HEK293 (cell line): Measurements from ENCODE around the gene TCEA2.
A peak's percentile ranks its signal among the peaks of the same experiment; 100 is the strongest.

Experiments used
- AEBP2 ChIP-seq: fragments of 450-650 bp; formaldehyde crosslinking; IDR thresholded peaks from 2 replicates; pipeline ENCODE4 v1.5.1; 2016; ENCODE audit warnings: missing biosample characterization, missing genetic modification characterization, borderline replicate concordance
- EGR2 ChIP-seq: fragments of 450-650 bp; formaldehyde crosslinking; IDR thresholded peaks from 2 replicates; pipeline ENCODE4 v1.5.1; 2016; ENCODE audit warnings: low read depth, missing biosample characterization, missing genetic modification characterization
- GLIS1 ChIP-seq: fragments of 450-650 bp; formaldehyde crosslinking; IDR thresholded peaks from 2 replicates; pipeline ENCODE4 v1.5.1; 2016; ENCODE audit warnings: missing biosample characterization, missing genetic modification characterization
- OSR2 ChIP-seq: fragments of 450-650 bp; formaldehyde crosslinking; IDR thresholded peaks from 2 replicates; pipeline ENCODE4 v1.5.1; 2016; ENCODE audit warnings: missing biosample characterization, missing genetic modification characterization
- PATZ1 ChIP-seq: fragments of 450-650 bp; formaldehyde crosslinking; IDR thresholded peaks from 2 replicates; pipeline ENCODE4 v1.5.1; 2016; ENCODE audit warnings: missing biosample characterization, missing genetic modification characterization
- REST ChIP-seq: fragments of 450-650 bp; formaldehyde crosslinking; IDR thresholded peaks from 2 replicates; pipeline ENCODE4 v1.5.1; 2016; ENCODE audit warnings: missing biosample characterization, missing genetic modification characterization
- ZBTB20 ChIP-seq: fragments of 450-650 bp; formaldehyde crosslinking; IDR thresholded peaks from 2 replicates; pipeline ENCODE4 v1.5.1; 2016; ENCODE audit warnings: missing biosample characterization, missing genetic modification characterization
- ZFHX2 ChIP-seq: fragments of 450-650 bp; formaldehyde crosslinking; conservative IDR thresholded peaks from 2 replicates; pipeline ENCODE4 v1.5.1; 2016; ENCODE audit warnings: missing biosample characterization, missing genetic modification characterization
- ZFP41 ChIP-seq: fragments of 450-650 bp; formaldehyde crosslinking; IDR thresholded peaks from 2 replicates; pipeline ENCODE4 v1.5.1; 2016; ENCODE audit warnings: missing biosample characterization, missing genetic modification characterization, borderline replicate concordance
- ZNF10 ChIP-seq: fragments of 450-650 bp; formaldehyde crosslinking; IDR thresholded peaks from 2 replicates; pipeline ENCODE4 v1.5.1; 2017; ENCODE audit warnings: missing biosample characterization, missing genetic modification characterization
- ZNF133 ChIP-seq: fragments of 450-650 bp; formaldehyde crosslinking; IDR thresholded peaks from 2 replicates; pipeline ENCODE4 v1.5.1; 2016; ENCODE audit warnings: missing biosample characterization, missing genetic modification characterization
- ZNF221 ChIP-seq: fragments of 450-650 bp; formaldehyde crosslinking; IDR thresholded peaks from 2 replicates; pipeline ENCODE4 v1.5.1; 2017; ENCODE audit warnings: missing biosample characterization, missing genetic modification characterization, borderline replicate concordance
- ZNF26 ChIP-seq: fragments of 450-650 bp; formaldehyde crosslinking; IDR thresholded peaks from 2 replicates; pipeline ENCODE4 v1.5.1; 2016; ENCODE audit warnings: missing biosample characterization, missing genetic modification characterization
- ZNF362 ChIP-seq: fragments of 450-650 bp; formaldehyde crosslinking; IDR thresholded peaks from 2 replicates; pipeline ENCODE4 v1.5.1; 2016; ENCODE audit warnings: missing biosample characterization, missing genetic modification characterization
- ZNF391 ChIP-seq: fragments of 450-650 bp; formaldehyde crosslinking; IDR thresholded peaks from 2 replicates; pipeline ENCODE4 v1.5.1; 2016; ENCODE audit warnings: low read depth, missing biosample characterization, missing genetic modification characterization, borderline replicate concordance
- ZNF404 ChIP-seq: fragments of 450-650 bp; formaldehyde crosslinking; IDR thresholded peaks from 2 replicates; pipeline ENCODE4 v1.5.1; 2017; ENCODE audit warnings: missing biosample characterization, missing genetic modification characterization
- ZNF530 ChIP-seq: fragments of 450-650 bp; formaldehyde crosslinking; IDR thresholded peaks from 2 replicates; pipeline ENCODE4 v1.5.1; 2016; ENCODE audit warnings: low read depth, missing biosample characterization, missing genetic modification characterization
- ZNF571 ChIP-seq: fragments of 450-650 bp; formaldehyde crosslinking; IDR thresholded peaks from 2 replicates; pipeline ENCODE4 v1.5.0; 2017; ENCODE audit warnings: missing biosample characterization, missing genetic modification characterization
- ZNF792 ChIP-seq: fragments of 450-650 bp; formaldehyde crosslinking; IDR thresholded peaks from 2 replicates; pipeline ENCODE4 v1.5.1; 2016; ENCODE audit warnings: missing biosample characterization, missing genetic modification characterization
- ZNF830 ChIP-seq: fragments of 450-650 bp; IDR thresholded peaks from 2 replicates; pipeline ENCODE4 v1.5.0; 2018; ENCODE audit warnings: missing biosample characterization, missing genetic modification characterization, low read depth, mild to moderate bottlenecking, moderate library complexity
- ZSCAN5A ChIP-seq: fragments of 450-650 bp; formaldehyde crosslinking; IDR thresholded peaks from 2 replicates; pipeline ENCODE4 v1.5.1; 2016; ENCODE audit warnings: missing biosample characterization, missing genetic modification characterization
- TF ChIP-seq, protein P1 (sequence below): fragments of 450-650 bp; formaldehyde crosslinking; IDR thresholded peaks from 2 replicates; pipeline ENCODE4 v1.5.1; 2017; ENCODE audit warnings: missing biosample characterization, missing genetic modification characterization
- TF ChIP-seq, protein P2 (sequence below): fragments of 450-650 bp; formaldehyde crosslinking; IDR thresholded peaks from 2 replicates; pipeline ENCODE4 v1.5.1; 2016; ENCODE audit warnings: missing biosample characterization, missing genetic modification characterization

Gene TCEA2

GRCh38 chr20:64057628-64058498, 5.1 kb upstream of the TCEA2 start (continued):
- TF ChIP-seq ZNF404 (tag by site-specific recombination) (no peak), ZNF26 (tag by site-specific recombination) (no peak), ZNF221 (tag by site-specific recombination) (no peak), PATZ1 (tag by site-specific recombination) (peak; percentile 86), ZNF571 (tag by site-specific recombination) (no peak), ZNF133 (tag by site-specific recombination) (no peak), ZNF391 (tag by site-specific recombination) (no peak), OSR2 (tag by site-specific recombination) (no peak; the same call in 1 of the 2 replicates), ZNF362 (tag by site-specific recombination) (no peak), ZFHX2 (peak; percentile 78), AEBP2 (tag by site-specific recombination) (no peak), ZFP41 (tag by site-specific recombination) (no peak), ZSCAN5A (tag by site-specific recombination) (no peak), ZNF792 (tag by site-specific recombination) (no peak), ZNF10 (peak; percentile 92), REST (no peak), GLIS1 (tag by site-specific recombination) (peak; percentile 99), EGR2 (peak; percentile 75), ZNF530 (tag by site-specific recombination) (no peak), ZNF830 (tag by site-specific recombination) (no peak), ZBTB20 (tag by site-specific recombination) (no peak; the same call in 1 of the 2 replicates)
- TF ChIP-seq, protein P1, sequence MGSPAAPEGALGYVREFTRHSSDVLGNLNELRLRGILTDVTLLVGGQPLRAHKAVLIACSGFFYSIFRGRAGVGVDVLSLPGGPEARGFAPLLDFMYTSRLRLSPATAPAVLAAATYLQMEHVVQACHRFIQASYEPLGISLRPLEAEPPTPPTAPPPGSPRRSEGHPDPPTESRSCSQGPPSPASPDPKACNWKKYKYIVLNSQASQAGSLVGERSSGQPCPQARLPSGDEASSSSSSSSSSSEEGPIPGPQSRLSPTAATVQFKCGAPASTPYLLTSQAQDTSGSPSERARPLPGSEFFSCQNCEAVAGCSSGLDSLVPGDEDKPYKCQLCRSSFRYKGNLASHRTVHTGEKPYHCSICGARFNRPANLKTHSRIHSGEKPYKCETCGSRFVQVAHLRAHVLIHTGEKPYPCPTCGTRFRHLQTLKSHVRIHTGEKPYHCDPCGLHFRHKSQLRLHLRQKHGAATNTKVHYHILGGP (tag by site-specific recombination), result no peak
- TF ChIP-seq, protein P2, sequence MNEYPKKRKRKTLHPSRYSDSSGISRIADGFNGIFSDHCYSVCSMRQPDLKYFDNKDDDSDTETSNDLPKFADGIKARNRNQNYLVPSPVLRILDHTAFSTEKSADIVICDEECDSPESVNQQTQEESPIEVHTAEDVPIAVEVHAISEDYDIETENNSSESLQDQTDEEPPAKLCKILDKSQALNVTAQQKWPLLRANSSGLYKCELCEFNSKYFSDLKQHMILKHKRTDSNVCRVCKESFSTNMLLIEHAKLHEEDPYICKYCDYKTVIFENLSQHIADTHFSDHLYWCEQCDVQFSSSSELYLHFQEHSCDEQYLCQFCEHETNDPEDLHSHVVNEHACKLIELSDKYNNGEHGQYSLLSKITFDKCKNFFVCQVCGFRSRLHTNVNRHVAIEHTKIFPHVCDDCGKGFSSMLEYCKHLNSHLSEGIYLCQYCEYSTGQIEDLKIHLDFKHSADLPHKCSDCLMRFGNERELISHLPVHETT (tag by site-specific recombination), result no peak
